GM12864 (cell line): ENCODE measurements around the gene CMTM1.

ENCODE experiments used
- DNase-seq: peaks from one replicate; pipeline ENCODE4 v3.0.0-alpha.2; 2011; ENCODE audit warnings: low read depth
- H3K4me3 ChIP-seq: 2 replicates; pipeline ENCODE4 v1.5.1; 2011; ENCODE audit warnings: mild to moderate bottlenecking, low read depth, low read length, control low read depth
- TF ChIP-seq, protein P1 (sequence below): IDR thresholded peaks from 2 replicates; pipeline ENCODE4 v1.5.1; 2011; ENCODE audit warnings: low read depth, mild to moderate bottlenecking, moderate library complexity, low read length, control low read depth, inconsistent platforms; ENCODE audit errors: missing control alignments

The CMTM1 gene

DNA sequence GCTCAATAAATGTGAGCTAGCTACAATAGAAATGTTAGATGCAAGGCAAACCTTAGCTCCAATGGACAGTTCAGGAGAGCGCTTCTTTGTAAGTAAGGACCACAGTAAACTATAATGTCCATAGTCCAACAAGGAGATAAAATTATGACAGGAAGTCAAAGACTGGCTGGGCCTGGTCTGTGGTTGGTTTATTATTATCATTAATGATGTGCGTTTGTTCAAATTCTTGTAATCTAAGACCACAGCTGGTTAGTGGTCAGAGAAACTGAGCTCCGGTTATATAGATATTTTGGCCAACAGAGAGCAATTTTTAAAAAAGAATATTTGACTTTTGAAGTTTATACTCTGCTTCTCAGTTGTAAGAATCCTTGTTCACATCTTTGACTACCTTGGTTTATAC, 8.3 kb downstream of the CMTM1 start:
- DNase-seq = no peak
- H3K4me3 ChIP-seq = no peak overlapping the region
- TF ChIP-seq, protein P1, sequence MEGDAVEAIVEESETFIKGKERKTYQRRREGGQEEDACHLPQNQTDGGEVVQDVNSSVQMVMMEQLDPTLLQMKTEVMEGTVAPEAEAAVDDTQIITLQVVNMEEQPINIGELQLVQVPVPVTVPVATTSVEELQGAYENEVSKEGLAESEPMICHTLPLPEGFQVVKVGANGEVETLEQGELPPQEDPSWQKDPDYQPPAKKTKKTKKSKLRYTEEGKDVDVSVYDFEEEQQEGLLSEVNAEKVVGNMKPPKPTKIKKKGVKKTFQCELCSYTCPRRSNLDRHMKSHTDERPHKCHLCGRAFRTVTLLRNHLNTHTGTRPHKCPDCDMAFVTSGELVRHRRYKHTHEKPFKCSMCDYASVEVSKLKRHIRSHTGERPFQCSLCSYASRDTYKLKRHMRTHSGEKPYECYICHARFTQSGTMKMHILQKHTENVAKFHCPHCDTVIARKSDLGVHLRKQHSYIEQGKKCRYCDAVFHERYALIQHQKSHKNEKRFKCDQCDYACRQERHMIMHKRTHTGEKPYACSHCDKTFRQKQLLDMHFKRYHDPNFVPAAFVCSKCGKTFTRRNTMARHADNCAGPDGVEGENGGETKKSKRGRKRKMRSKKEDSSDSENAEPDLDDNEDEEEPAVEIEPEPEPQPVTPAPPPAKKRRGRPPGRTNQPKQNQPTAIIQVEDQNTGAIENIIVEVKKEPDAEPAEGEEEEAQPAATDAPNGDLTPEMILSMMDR = no peak

DNA sequence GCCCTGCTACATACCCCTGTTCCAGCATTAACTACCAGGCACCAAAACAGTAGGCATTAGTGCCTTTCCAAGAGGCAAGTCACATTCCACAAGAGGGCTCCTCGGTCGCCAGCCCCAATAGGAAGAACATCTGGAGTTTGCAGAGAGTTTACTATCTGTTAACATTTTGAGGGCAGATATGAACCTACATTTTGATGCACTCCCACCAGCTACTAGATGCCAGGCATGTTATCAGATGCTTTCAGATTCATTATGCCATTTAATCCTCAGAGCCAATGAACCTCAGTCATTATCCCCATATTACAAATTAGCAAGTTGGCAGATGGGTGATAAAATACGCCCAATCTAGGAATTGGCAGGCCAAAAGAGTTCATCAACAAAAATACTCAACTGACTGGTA, 8.8 kb downstream of the CMTM1 start:
- H3K4me3 ChIP-seq = no peak overlapping the region
- TF ChIP-seq, protein P1 = no peak
- DNase-seq = no peak

GRCh38 chr16:66576296-66576695, 10.1 kb downstream of the CMTM1 start:
- TF ChIP-seq, protein P1 = no peak
- DNase-seq = no peak

GRCh38 chr16:66578651-66579531, 12.7 kb downstream of the CMTM1 start, which contains the start of gene CMTM2:
Gene CMTM2, plus strand, starts transcription at chr16:66579463. Its CDS starts 145 bp downstream, at chr16:66579608.
- DNase-seq = no peak
- H3K4me3 ChIP-seq = no peak within 1 kb of the TSS

More at GRCh38 chr16:66576296-66576695, 10.1 kb downstream of the CMTM1 start:
- H3K4me3 ChIP-seq = no peak overlapping the region

DNA sequence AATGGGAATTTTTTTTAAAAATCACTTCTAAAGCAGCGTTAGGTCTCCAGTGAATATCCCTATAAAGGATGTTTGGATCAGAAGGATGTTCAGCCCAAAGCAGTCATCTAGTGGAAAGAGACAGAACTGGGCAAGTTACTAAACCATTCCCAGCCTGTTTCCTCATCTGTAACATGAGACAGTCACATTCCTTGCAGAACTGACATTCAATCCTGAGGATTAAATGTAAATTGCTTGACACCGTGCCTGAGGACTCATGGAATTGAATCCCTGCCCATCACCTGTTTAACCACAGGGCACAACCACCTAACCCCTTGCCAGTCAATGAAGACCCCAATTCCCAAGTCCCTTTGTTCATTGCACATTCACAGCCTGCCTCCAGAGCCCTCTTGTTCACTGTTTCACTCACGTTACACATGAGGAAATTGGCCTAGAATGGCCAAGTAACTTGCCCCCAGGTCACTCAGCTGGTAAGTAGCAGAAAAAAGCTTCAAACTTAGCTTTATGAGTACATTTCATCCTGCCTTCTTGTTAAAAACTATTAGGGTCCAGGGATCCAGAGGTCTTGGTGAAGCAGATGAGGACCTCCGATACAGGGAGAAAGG, 14.5 kb downstream of the CMTM1 start:
- no peak for DNase-seq
- TF ChIP-seq, protein P1 = no peak
- H3K4me3 ChIP-seq = no peak overlapping the region

More at GRCh38 chr16:66578651-66579531, 12.7 kb downstream of the CMTM1 start, which contains the start of gene CMTM2:
- TF ChIP-seq, protein P1 = no peak

DNA sequence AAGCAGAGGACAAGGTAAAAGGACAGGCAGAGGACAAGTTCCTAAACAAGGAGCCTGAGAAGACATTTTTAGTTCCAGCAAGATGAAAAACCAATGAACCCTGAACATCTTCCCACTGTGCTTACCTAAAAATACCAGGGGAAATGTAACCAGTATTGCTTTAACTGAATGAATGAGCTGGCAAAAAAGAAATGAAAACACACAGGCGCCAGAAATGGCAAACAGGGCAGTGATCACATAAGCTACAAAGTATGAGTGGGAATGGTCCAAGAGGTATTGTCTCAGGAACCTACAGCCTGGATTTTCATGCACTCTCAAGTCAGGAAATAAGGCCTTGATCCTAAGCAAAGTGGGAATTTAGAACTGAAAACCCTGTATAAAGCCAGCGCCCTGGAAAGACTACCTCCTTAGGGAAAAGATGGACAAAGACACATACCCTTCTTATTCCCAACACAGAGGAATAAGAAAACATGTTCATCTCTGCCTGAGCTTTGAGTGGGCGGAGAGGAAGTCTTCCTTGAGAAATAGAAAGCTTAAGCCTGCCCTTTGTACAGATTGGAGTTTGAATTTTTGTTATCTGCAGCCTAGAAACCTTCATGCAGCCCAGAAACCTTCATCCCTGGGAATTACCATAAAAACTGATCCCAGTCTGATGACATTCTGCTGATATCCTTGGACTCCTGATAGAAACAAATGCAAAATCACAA, 15.2 kb downstream of the CMTM1 start:
- DNase-seq = no peak
- TF ChIP-seq, protein P1 = no peak
- no peak overlapping the region for H3K4me3 ChIP-seq
